Hepatocyte (in vitro differentiated cells): ENCODE measurements around the gene TMEM178A. TPM values are rescaled to one million over a fixed set of nuclear protein-coding genes. Genes with fewer than 3 reads are reported as not detected.

Experiments used
- DNase-seq: peaks from one replicate; pipeline ENCODE4 v3.0.0-alpha.2; 2016; ENCODE audit warnings: low spot score
- H2AFZ ChIP-seq: fragments of 200-600 bp; sonication (generic); 2 replicates; pipeline ENCODE4 v1.6.0; 2016; ENCODE audit warnings: antibody characterized with exemption, mild to moderate bottlenecking
- H3K27ac ChIP-seq: fragments of 200-600 bp; sonication (generic); 2 replicates; pipeline ENCODE4 v1.5.1; 2016; ENCODE audit warnings: mild to moderate bottlenecking
- H3K27me3 ChIP-seq: fragments of 200-600 bp; sonication (generic); 2 replicates; pipeline ENCODE4 v1.6.1; 2016
- H3K36me3 ChIP-seq: fragments of 200-600 bp; sonication (generic); replicated peaks from 2 replicates; pipeline ENCODE4 v1.5.1; 2016; ENCODE audit warnings: low read depth; ENCODE audit not compliant: insufficient read depth
- H3K4me1 ChIP-seq: fragments of 200-600 bp; sonication (generic); 2 replicates; pipeline ENCODE4 v1.5.1; 2016; ENCODE audit warnings: mild to moderate bottlenecking, moderate library complexity; ENCODE audit not compliant: insufficient read depth
- H3K4me2 ChIP-seq: fragments of 200-600 bp; sonication (generic); 2 replicates; pipeline ENCODE4 v1.6.0; 2016
- H3K4me3 ChIP-seq: fragments of 200-600 bp; sonication (generic); 2 replicates; pipeline ENCODE4 v1.5.1; 2016; ENCODE audit warnings: mild to moderate bottlenecking
- H3K79me2 ChIP-seq: fragments of 200-600 bp; sonication (generic); 2 replicates; pipeline ENCODE4 v1.6.0; 2017; ENCODE audit warnings: mild to moderate bottlenecking
- H3K9me2 ChIP-seq: fragments of 200-600 bp; sonication (generic); replicated peaks from 2 replicates; pipeline ENCODE4 v1.6.0; 2017; ENCODE audit warnings: mild to moderate bottlenecking; ENCODE audit not compliant: insufficient read depth
- H3K9me3 ChIP-seq: fragments of 200-600 bp; sonication (generic); 2 replicates; pipeline ENCODE4 v1.5.1; 2016; ENCODE audit warnings: low read depth, mild to moderate bottlenecking
- H4K20me1 ChIP-seq: fragments of 200-600 bp; sonication (generic); 2 replicates; pipeline ENCODE4 v1.6.0; 2016; ENCODE audit warnings: mild to moderate bottlenecking; ENCODE audit not compliant: insufficient read depth, poor library complexity, severe bottlenecking
- CTCF ChIP-seq: fragments of 200-600 bp; sonication (generic); IDR thresholded peaks from 2 replicates; pipeline ENCODE4 v1.5.1; 2016; ENCODE audit warnings: antibody characterized with exemption, mild to moderate bottlenecking; ENCODE audit not compliant: poor library complexity
- EZH2 ChIP-seq: fragments of 200-600 bp; sonication (generic); IDR thresholded peaks from 2 replicates; pipeline ENCODE4 v1.6.1; 2016; ENCODE audit warnings: antibody characterized with exemption, mild to moderate bottlenecking, borderline replicate concordance
- EZH2phosphoT487 ChIP-seq: fragments of 200-600 bp; sonication (generic); IDR thresholded peaks from one replicate; pipeline ENCODE4 v1.6.1; 2018; ENCODE audit warnings: antibody characterized with exemption, mild to moderate bottlenecking, low read depth, moderate library complexity; ENCODE audit not compliant: unreplicated experiment, severe bottlenecking
- WGBS: methylation state at CpG from one replicate; pipeline ENCODE4 v1.1.6; 2016; ENCODE audit warnings: low lambda C conversion rate; ENCODE audit errors: missing lambda C conversion rate; 5-methylcytosine and 5-hydroxymethylcytosine counted together
- polyA plus RNA-seq: library from polyadenylated mRNA; unstranded; fragments of >200 nt; fragmentation: Nextera tagmentation; extraction: Ambion mirVana; gene quantifications from 2 replicates; pipeline ENCODE4 v1.2.1, GENCODE V29; 2016
- total RNA-seq: library from RNA; depleted of rRNA; stranded (reverse); fragments of >200 nt; gene quantifications from 2 replicates; pipeline ENCODE4 v1.2.3, GENCODE V29; 2014

Gene TMEM178A
- total and polyA plus RNA-seq, 2 experiments from 2014 or later: 3.9 to 6.6 TPM

- no peaks in the 10 kb centered on the region for H3K36me3 ChIP-seq
- H3K9me3 ChIP-seq: no peaks in the 10 kb centered on the region
- no peak for TF ChIP-seq EZH2
- no peak for TF ChIP-seq EZH2phosphoT487
- TF ChIP-seq CTCF: no peak
- H3K9me2 ChIP-seq: no peaks in the 10 kb centered on the region
- no peak overlapping the region for H3K27ac ChIP-seq
- no peaks in the 10 kb centered on the region for H3K79me2 ChIP-seq
- DNase-seq: no peak
- H3K4me2 ChIP-seq: no peak overlapping the region
- H3K4me3 ChIP-seq: no peak overlapping the region
- no peaks in the 10 kb centered on the region for H4K20me1 ChIP-seq
- H2AFZ ChIP-seq: no peak overlapping the region
- H3K4me1 ChIP-seq: no peaks in the 10 kb centered on the region
- 95% methylated on average over 7 of the region's 7 CpGs for WGBS
- peaks cover 6% of the 10 kb centered on the region for H3K27me3 ChIP-seq
Measured at GRCh38 chr2:39676342-39676741, 10.6 kb downstream of the TMEM178A start.

DNA sequence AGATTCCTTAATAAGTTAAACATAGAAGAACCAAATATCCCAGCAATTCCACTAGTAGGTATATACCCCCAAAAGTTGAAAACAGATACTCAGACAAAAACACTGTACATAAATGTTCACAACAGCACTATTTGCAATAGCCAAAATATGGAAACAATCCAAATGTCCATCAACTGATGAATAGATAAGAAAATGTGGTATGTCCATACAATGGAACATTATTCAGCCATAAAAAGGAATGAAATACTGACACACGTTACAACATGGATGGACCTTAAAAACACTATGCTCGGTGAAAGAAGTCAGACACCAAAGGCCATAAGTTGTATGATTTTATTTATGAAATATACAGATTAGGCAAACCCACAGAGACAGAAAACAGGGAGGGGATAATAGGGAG is 12.5 kb downstream of the TMEM178A start:
- Histone ChIP-seq H3K4me2 (no peak overlapping the region), H3K4me1 (no peaks in the 10 kb centered on the region), H3K9me2 (no peaks in the 10 kb centered on the region), H4K20me1 (no peaks in the 10 kb centered on the region), H3K79me2 (no peaks in the 10 kb centered on the region), H3K4me3 (no peak overlapping the region), H3K27ac (no peak overlapping the region), H2AFZ (no peak overlapping the region), H3K36me3 (no peaks in the 10 kb centered on the region), H3K27me3 (no peaks in the 10 kb centered on the region), H3K9me3 (no peaks in the 10 kb centered on the region)
- DNase-seq: no peak
- TF ChIP-seq EZH2 (no peak), CTCF (no peak), EZH2phosphoT487 (no peak)
- WGBS: 94% methylated on average over 2 of the region's 2 CpGs

DNA sequence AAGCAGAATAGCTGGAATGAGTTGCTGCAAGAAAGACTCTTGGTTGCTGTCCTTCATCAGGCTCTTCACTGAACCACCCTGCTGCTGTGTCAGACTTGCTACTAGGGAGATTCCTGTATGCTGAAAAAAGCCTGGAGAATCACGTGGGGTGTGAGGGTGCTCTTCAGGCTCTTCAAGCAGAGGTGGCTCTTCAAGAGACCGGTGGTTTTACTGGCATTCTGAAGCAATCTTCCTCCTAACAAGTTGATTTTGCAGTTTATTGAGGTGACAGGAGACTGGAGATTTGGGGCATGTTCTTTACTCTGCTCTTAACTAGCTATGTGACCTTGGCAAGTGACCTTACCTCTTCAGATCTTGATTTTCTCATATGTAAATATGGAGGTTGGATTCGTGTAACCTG is 14.1 kb downstream of the TMEM178A start:
- H2AFZ ChIP-seq: no peak overlapping the region
- TF ChIP-seq EZH2 (no peak), EZH2phosphoT487 (no peak), CTCF (no peak)
- DNase-seq: no peak
- no peaks in the 10 kb centered on the region for H3K9me2 ChIP-seq
- no peaks in the 10 kb centered on the region for H3K4me1 ChIP-seq
- WGBS: 44% methylated on average over 3 of the region's 3 CpGs
- no peaks in the 10 kb centered on the region for H4K20me1 ChIP-seq
- no peak overlapping the region for H3K4me2 ChIP-seq
- no peaks in the 10 kb centered on the region for H3K79me2 ChIP-seq
- no peak overlapping the region for H3K27ac ChIP-seq
- H3K27me3 ChIP-seq: no peaks in the 10 kb centered on the region
- H3K9me3 ChIP-seq: no peaks in the 10 kb centered on the region
- H3K4me3 ChIP-seq: no peak overlapping the region
- no peaks in the 10 kb centered on the region for H3K36me3 ChIP-seq
